ENCODE results near the gene SLC12A1.

The SLC12A1 gene

DNA sequence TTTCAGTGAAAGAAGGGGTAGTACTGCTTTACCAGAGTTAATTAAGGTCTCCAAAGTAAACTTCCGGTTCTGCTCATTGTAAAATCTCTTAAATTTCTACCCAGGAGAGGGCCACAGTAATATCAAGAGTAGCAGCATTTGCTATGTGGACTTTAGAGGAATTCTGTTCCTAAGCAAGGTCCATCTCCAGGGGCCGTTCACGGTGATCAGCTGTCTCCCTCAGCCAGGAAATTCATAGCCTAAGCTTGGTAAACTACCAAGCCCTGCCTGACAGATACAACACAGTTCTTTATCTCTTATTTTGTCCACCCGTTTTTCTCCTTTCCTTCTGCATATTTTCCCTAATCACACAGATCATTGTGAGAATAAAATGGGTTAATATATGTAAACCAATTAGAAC lies 127.4 kb downstream of the SLC12A1 start:
- peak overlapping the region; percentile 100 for H3K4me3 Mint-ChIP-seq
- H3K27me3 Mint-ChIP-seq (ENCODE audit: low read depth): no peaks in the 10 kb centered on the region
- H3K27ac Mint-ChIP-seq: peak overlapping the region; percentile 56
- H3K9me3 Mint-ChIP-seq: no peaks in the 10 kb centered on the region
- peaks cover 21% of the 10 kb centered on the region for H3K36me3 Mint-ChIP-seq (ENCODE audit: low read depth)
- H3K4me1 Mint-ChIP-seq (ENCODE audit: low read depth): peaks cover 38% of the 10 kb centered on the region

DNA sequence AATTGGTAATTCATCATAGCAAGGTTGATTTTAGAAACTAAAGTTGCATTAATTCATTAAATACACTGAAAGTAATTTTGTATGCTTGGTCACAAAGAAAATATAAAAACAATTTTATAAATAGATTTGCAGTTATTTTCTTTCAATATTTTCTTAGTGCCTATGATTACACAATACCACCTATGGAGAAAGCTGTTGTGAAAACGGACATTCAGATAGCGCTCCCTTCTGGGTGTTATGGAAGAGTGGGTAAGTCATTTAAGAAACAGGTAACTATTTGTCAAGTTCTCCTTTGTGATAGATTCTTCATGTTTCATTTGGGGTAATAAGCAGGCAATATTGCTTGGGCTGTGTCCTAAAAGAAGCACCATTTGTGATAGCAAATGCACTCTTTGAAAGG lies 128.2 kb downstream of the SLC12A1 start:
- H3K27ac Mint-ChIP-seq: no peak overlapping the region
- H3K36me3 Mint-ChIP-seq (ENCODE audit: low read depth): peaks cover 21% of the 10 kb centered on the region
- H3K27me3 Mint-ChIP-seq (ENCODE audit: low read depth): no peaks in the 10 kb centered on the region
- no peaks in the 10 kb centered on the region for H3K9me3 Mint-ChIP-seq
- no peak overlapping the region for H3K4me3 Mint-ChIP-seq
- H3K4me1 Mint-ChIP-seq (ENCODE audit: low read depth): peaks cover 38% of the 10 kb centered on the region

DNA sequence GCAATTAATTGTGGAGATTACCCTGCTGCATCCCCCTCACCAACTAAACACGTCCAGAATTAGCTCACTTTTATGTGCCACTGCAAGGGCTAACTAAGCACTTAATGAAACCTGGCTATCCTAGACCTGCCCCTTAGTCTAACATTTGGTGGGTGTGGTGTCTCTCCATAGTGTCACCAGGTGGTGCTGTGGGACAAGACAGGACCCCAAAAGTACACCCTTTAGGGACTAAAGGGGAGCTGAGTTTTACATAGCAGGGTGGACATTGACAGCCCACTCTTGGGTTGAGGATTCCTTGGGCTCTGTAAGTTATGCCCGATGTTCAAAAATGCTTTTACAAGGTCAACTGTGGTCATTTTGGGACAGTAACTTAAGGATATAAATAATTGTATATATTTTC lies 130.8 kb downstream of the SLC12A1 start:
- no peak overlapping the region for H3K4me3 Mint-ChIP-seq
- peaks cover 32% of the 10 kb centered on the region for H3K36me3 Mint-ChIP-seq (ENCODE audit: low read depth)
- H3K9me3 Mint-ChIP-seq: no peaks in the 10 kb centered on the region
- H3K27me3 Mint-ChIP-seq (ENCODE audit: low read depth): no peaks in the 10 kb centered on the region
- no peak overlapping the region for H3K27ac Mint-ChIP-seq
- peaks cover 36% of the 10 kb centered on the region for H3K4me1 Mint-ChIP-seq (ENCODE audit: low read depth)

DNA sequence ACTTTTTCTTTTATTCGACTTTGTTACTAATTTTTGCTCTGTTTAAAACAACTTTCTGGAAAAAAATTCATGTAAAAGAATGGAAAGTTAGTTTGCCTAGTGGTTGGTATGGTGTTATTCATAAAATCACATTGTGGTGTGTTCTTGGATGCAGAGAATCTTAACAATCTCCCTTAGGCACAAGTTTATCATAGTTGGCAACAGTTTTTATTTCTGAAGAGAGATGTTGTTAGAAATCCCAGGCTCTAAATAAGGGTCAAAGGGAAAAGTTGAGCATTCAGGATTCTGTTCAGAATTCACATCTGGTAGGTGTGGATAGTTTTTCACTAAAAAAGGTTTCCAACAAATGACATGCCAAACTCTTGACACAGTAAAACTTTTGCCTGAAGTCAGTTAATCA lies 131.5 kb downstream of the SLC12A1 start:
- Mint-ChIP-seq H3K27ac (no peak overlapping the region), H3K4me1 (ENCODE audit: low read depth) (peaks cover 33% of the 10 kb centered on the region), H3K36me3 (ENCODE audit: low read depth) (peaks cover 34% of the 10 kb centered on the region)

DNA sequence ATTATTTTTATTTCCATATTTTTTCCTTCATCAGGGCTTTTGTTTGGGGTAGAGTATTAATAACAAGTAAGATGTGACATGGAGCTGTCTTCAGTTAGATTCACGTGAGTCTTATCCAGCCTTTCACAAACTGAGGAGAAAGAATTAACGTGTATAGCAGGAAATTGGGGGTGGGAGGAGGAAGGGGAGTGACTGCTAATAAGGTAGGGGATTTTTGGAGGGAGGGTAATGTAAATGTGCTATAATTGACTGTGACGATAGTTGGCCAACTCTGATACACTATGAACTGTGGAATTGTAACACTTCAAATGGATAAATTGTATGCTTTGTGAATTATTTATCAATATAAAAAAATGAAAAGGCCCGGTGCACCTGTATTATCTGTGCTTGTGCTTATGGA lies 134.0 kb downstream of the SLC12A1 start:
- H3K27ac Mint-ChIP-seq: no peak overlapping the region
- H3K4me1 Mint-ChIP-seq (ENCODE audit: low read depth): peaks cover 11% of the 10 kb centered on the region
- H3K4me3 Mint-ChIP-seq: no peak overlapping the region
- H3K36me3 Mint-ChIP-seq (ENCODE audit: low read depth): peaks cover 26% of the 10 kb centered on the region
- no peaks in the 10 kb centered on the region for H3K9me3 Mint-ChIP-seq
- H3K27me3 Mint-ChIP-seq (ENCODE audit: low read depth): no peaks in the 10 kb centered on the region

More for the DNA sequence above, 131.5 kb downstream of the SLC12A1 start:
- H3K27me3 Mint-ChIP-seq (ENCODE audit: low read depth): no peaks in the 10 kb centered on the region
- no peaks in the 10 kb centered on the region for H3K9me3 Mint-ChIP-seq
- H3K4me3 Mint-ChIP-seq: no peak overlapping the region

DNA sequence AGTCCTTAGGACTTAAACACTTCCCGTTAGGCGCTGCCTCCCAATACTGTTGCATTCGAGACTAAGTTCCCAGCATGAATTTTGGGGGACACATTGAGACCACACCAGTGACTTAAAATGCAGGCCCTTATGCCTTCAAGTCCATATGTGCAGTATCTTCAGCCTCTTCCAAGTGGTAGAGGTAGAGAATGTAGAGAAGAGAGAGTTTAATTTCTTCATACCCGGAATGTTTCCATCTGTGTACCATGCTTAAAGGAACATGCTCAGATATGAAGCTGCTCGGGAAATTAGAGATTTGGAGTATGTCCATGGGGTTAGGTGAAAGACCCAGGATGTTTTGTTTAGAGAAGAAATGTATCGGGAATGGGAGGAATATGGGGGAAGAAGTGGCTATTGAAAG lies 137.8 kb downstream of the SLC12A1 start:
- Mint-ChIP-seq H3K36me3 (ENCODE audit: low read depth) (peaks cover 16% of the 10 kb centered on the region), H3K4me1 (ENCODE audit: low read depth) (peaks cover 3% of the 10 kb centered on the region), H3K9me3 (no peaks in the 10 kb centered on the region), H3K27ac (no peak overlapping the region), H3K27me3 (ENCODE audit: low read depth) (no peaks in the 10 kb centered on the region), H3K4me3 (no peak overlapping the region)

DNA sequence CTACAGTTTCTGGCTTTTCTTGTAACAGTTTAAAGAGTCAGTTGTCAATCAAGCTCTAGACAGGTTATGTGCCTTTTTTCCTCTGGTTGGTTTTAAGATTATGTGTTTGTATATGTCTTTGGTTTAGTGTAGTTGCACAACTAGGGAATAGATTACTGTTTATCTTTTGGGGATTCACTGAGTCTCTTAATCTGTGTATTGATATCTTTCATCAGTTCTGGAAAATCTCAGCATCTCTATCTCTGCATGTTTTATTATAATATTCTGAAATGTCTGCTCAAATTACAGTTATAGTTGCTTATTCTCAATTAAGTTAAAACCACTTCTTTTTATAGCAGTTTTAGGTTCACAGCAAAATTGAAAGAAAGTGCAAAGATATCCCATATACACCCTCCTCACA lies 139.4 kb downstream of the SLC12A1 start:
- H3K27me3 Mint-ChIP-seq (ENCODE audit: low read depth): no peaks in the 10 kb centered on the region
- H3K9me3 Mint-ChIP-seq: no peaks in the 10 kb centered on the region
- no peaks in the 10 kb centered on the region for H3K4me1 Mint-ChIP-seq (ENCODE audit: low read depth)
- no peak overlapping the region for H3K27ac Mint-ChIP-seq
- no peak overlapping the region for H3K4me3 Mint-ChIP-seq
- H3K36me3 Mint-ChIP-seq (ENCODE audit: low read depth): peaks cover 8% of the 10 kb centered on the region

DNA sequence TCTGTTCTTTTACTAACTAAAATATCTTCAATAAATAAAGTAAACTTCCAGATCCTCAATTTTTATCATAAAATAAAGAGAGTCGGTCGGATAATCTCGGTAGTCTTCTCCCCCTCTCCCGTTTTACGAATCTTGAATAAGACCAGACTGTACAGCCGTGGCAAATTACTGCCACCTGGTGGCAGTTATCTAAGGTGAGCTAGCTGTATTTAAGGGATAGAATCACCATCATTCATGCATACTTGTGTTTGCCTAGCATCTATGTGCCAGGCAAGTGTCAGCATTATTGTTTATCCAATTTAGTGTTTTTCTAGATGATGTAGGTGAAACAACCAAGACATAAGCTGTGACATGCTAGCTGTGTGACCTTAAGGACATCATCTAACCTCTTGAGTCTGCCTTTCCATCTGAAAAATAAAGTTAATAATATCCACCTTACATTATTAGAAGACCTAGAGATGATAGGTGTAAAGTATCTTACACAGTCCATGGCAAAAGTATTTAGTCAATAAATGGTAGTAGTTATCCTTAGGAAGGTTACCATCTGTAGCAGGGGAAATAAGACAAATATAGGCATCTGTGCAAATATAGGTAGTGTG lies 146.5 kb downstream of the SLC12A1 start:
- Mint-ChIP-seq H3K27me3 (ENCODE audit: low read depth) (no peaks in the 10 kb centered on the region), H3K4me1 (ENCODE audit: low read depth) (no peaks in the 10 kb centered on the region), H3K36me3 (ENCODE audit: low read depth) (peaks cover 1% of the 10 kb centered on the region), H3K4me3 (no peak overlapping the region), H3K27ac (no peak overlapping the region), H3K9me3 (no peaks in the 10 kb centered on the region)
